EH (cell line): Measurements from ENCODE around the gene HSPBP1.

Source experiments
- DNase-seq: peaks from one replicate; pipeline ENCODE4 v3.0.0-alpha.2; 2015; ENCODE audit warnings: low read depth

HSPBP1 gene

DNA sequence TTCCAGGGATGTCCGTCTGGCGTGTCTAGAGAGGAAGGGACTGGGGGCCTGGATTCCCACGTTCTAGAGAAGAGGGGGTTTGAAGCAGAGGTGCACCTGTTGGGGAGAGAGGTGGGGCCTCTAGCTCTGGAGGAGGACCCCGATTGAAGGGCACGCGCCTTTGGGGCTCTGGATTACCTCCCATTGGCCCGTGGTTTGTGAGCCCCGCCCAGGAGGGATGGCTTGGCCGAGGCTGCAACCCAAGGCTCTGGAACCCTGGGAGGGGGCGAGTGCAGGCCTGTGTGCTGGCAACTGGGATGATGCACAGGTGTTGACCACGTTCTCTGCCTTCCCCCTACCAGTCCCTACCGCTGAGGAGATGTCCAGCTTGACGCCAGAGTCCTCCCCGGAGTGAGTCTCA lies 25.1 kb upstream of the HSPBP1 start:
- no peak for DNase-seq

DNA sequence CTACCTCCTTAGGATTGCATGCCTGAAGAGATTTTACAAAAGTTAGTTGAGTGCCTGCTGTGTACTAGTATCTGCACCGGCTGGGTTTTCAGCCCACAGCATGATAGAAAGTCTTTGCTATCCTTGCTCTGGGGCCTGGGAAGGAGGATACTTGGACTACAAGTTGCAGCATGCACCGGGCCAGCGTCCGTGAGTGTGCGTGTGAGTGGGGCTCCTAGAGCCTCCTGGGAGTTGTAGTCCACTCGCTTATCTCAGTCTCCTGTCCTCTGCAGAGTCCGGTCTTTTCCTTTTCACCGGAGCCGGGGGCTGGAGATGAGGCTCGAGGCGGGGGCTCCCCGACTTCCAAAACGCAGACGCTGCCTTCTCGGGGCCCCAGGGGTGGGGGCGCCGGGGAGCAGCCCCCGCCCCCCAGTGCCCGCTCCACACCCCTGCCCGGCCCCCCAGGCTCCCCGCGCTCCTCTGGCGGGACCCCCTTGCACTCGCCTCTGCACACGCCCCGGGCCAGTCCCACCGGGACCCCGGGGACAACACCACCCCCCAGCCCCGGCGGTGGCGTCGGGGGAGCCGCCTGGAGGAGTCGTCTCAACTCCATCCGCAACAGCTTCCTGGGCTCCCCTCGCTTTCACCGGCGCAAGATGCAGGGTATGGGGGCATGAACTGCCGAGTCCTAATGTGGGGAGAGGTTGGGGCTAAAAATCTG lies 24.5 kb upstream of the HSPBP1 start:
- peak; percentile 41 for DNase-seq

DNA sequence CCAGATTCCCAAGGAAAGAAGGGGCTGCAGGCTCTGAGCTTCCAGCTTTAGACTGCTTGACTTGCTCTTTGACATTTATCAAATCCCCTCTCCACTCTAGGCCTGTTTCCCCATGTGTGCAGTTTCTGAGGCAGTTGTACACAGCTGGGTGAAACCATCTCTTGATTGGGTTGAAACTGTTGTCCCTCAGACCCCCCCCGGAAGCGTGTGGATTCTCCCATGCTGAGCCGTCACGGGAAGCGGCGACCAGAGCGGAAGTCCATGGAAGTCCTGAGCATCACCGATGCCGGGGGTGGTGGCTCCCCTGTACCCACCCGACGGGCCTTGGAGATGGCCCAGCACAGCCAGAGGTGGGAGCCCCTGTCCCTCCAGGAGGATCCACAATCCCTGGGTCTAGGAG lies 23.6 kb upstream of the HSPBP1 start:
- DNase-seq, result no peak

DNA sequence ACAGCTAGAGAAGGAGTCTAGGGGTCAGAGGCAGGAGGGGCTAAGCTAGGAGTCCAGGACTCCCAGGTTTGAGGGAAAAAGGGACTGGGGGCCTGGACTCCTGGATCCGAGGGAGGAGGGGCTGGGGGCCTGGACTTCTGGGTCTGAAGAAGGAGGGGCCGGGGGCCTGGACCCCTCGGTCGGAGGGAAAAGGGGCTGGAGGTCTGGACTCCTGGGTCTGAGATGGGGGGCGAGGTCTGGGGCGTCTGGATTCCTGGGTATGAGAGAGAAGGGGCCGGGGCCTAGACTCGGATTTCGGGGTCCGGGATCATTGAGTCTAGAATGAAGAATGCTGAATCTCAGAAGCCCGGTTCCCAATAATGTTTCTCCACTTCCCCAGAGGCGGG lies 22.4 kb upstream of the HSPBP1 start:
- DNase-seq, result no peak

DNA sequence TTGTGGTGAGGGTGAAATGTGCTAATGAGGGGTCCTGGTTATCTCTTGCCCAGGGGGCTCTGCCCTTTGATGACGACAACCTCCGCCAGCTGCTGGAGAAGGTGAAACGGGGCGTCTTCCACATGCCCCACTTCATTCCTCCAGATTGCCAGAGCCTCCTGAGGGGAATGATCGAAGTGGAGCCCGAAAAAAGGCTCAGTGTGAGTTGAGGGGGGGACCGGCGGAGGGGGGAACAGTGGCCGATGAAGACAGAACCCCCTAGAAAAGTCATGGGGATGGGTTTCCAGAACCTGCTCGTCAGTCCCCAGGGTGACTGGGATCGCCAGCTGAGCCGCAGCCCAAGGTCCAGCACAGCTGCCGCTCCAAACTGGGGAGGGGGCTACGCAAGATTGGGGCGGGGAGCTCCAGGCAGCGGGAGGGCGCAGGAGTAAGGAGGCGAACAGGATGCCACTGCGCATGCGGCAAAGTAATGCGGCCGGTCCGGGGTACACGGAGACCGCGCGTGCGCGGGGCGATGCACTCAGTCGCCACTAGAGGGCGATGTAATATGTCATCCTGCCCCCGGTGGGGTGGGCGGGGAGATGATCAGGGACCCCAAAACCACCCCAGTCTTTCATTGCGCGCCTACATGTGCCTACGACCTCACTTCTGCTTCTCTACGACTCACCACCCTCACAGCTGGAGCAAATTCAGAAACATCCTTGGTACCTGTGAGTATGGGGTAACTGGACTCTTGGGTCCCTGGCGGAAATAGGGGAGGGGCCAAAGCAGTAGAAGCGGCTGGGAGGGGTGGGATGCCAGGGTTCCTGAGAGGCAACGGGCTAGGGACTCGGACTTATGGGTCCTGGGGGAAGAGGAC lies 21.8 kb upstream of the HSPBP1 start:
- peak; percentile 75 for DNase-seq

DNA sequence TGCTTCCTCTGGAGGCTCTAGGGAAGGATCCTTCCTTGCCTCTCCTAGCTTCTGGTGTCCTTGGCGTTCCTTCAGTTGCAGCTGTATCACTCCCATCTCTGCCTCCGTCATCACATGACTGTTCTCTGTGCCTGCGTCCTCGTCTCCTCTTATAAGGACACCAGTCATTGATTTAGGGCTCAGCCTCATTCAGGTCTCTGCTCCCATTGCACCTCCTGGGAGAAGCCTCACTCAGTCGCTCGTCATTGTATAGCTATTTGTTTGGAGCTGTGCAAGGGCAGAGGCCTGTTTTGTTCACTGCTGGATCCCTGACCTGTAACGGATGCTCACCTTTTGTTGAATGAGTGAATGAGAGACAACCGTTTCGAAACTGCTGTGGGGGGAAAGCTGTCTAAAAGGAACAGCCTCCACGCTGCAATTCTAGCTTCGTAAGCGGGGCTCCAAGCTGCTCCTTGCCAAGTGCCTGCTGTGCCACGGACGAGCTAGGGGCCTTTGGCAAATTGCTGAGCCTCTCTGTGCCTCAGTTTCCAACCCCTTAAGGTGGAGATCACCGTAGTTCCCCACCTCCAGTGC lies 21.1 kb upstream of the HSPBP1 start:
- DNase-seq, result no peak

DNA sequence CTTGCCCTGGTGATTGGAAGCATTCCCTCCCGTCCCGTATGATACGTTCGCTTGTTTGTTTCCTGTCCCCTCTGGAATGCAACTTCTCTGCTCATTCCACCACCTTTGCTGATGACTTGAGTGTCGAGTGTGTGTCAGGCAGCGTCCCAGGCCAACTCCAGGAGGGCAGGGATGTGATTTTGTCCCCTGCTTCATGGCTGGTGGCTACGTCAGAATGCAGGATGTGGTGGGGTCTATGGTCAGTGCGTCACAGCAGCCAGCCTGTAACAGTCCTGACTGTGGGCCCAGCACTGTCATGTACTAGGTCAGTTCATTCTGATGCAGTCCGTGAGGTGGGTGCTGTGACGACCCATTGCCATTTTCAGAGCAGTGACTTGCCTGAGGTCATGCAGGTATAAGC lies 20.1 kb upstream of the HSPBP1 start:
- DNase-seq, result no peak

DNA sequence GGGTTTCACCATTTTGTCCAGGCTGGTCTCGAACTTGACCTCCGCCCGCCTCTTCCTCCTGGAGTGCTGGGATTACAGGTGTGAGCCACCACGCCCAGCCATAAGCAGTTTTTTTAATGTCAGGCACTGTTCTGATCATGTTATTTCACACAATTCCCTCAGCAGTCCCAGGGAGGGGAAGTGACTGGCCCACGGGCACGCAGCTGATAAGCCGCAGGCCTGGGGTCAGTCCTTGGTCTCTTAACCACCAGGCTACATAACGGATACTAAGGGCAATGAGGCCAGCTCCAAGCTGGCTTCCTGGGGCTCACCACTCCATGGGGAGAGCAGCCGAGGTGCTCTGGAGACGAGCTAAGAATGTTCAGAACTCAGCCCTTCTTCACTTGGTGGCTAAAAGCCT lies 17.4 kb upstream of the HSPBP1 start:
- DNase-seq, result no peak

DNA sequence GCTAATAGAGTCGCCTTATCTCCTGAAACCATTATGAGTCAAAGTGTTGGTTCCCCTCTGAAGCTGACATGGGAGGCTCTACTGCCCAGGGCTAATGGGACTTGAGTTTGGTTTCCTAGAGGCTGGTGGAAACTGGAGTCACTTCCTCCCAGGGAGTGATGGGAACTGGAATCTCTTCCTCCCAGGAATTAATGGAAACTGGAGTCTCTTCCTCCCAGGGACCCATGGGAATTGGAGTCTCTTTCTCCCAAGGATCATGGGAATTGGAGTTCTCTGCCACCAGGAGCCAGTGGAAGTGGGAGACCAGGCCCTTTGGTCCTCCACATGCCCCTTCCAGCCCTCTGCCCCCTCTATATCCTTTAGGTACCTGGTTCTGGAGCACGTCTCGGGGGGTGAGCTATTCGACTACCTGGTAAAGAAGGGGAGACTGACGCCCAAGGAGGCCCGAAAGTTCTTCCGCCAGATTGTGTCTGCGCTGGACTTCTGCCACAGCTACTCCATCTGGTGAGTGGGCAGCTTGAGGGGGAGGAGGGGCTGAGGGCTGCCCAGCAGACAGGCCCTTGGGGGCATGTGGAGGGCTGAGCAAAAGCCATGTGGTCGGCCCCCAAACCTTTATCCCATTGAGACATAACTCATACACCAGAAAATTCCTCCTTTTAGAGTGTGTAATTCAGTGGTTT lies 9.3 kb upstream of the HSPBP1 start:
- peak; percentile 40 for DNase-seq

DNA sequence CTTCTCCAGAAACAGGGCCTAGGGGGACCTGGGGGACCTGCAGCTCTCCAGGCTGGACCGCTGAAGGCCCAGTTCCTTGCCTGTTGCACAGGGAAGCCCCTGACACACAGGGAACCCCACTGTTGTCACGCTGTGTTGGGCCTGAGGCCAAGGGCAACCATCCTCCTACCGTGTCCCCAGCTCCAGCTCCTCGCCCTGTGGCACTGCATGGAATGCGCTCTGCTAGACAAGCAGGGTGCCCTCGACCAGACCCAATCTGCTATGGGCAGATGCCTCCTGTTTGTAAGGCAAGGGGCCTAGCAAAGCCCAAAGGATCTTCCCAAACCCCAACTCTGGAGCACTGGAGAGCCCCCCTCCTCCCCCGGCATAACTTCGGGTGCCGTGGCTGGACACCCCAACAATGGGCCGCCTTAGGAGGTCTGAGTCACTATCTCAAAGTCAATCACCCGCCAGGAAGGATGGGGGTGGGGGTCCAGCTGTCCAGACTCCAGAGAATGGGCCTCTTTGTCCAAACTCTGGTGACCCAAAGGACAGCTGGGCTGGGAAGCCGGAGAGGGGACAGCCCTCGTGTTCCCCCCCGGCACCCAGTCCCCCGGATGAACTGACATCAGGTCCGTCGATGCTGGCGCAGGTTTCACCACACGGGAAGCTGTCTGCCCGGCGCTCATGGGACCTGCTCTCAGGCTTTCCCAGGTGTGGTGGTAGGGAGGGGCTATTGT lies 7.6 kb upstream of the HSPBP1 start:
- no peak for DNase-seq

DNA sequence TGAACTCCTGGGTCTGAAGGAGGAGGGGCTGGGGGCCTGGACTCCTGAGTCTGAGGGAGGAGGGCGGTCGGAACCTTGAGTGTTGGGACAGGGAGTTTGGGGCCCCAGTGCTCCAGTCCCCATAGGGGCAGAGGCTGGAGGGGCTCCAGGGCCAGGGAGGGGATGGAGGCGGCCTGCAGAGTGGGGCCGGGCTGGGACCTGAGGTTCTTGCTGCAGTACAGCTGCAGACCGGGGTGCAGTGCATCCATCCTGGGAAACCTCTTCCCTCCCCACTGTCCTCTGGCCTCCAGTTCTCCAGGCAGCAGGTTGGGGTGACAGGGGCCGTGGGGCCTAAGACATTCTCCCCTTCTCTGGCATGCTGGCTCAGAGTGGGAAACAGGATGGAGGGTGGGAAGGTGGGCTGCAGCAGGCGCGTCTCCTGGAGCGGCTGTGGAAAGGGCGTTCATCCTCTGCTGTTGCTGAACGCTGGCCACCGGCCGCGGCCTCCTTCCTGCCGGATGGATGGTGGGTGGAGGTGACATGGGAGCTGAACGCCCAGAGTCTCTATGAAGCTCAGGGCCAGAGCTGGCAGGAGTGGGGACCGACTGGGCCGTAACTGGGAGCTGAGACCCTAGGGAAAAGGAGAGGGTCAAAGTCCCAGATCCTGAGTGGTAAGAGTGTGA lies 5.5 kb upstream of the HSPBP1 start:
- peak; percentile 20 for DNase-seq

DNA sequence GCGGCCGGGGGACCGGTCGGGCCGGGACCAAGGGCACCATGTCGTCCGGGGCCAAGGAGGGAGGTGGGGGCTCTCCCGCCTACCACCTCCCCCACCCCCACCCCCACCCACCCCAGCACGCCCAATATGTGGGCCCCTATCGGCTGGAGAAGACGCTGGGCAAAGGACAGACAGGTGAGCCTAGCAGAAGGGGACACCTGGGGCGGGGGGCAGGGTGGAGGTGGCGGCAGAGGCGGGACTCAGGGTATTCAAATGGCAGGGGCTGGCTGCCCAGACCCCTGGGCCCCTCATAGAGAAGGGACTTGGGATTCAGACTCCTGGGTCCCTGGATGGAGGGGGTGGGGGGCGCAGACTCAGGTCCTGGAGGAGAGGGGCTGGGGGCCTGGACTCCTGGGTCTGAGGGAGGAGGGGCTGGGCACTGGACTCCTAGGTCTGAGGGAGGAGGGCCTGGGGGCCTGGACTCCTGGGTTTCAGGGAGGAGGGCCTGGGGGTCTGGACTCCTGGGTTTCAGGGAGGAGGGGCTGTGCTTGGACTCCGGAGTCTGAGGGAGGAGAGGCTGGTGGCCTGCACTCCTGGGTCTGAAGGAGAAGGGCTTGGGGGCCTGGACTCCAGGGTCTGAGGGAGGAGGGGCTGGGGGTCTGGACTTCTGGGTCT lies 4.6 kb upstream of the HSPBP1 start:
- DNase-seq, result no peak

DNA sequence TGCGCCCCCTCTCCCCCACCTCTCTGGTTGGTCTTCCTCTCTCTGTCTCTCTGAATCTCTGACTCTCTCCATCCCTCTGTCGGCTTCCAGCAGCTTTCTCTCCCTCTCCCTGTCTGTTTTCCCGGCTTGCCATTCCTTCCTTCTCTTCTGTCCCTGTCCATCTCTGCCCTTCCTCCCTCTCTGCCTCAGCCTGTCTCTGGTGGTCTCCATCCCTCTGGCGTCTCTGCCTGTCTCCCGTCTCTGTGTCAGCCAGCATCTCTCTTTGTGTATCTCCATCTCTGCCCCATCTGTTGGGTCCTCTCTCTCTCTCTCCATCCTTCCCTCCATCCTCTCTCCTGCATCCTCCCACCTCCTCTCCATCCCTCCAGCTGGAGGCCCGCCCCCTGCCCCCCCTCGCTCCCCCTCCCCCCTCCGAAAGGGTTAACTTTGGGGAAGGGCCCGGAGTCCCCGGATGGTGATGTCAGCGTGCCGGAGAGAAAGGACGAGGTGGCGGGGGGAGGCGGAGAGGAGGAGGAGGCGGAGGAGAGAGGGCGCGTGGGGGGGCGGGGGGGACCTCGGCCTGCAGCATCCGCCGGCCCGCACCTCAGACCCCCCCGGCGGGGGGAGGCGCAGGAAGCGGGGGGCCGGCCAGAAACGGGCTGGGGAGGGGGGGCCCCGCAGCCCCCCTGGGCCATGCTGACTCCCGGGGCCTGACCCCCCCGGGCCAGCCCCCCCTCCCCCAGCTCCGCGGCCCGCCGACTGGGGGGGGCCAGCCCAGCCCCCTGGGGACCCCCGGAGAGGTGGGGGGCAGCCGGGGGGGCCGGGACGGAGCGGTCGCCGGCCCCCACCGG lies 3.9 kb upstream of the HSPBP1 start, which contains the start of gene BRSK1:
Gene BRSK1 (plus strand): TSS at position 450 of the 830 bp plus-strand sequence. CDS start 446 bp downstream, outside the sequence.
- peak; percentile 81 for DNase-seq

DNA sequence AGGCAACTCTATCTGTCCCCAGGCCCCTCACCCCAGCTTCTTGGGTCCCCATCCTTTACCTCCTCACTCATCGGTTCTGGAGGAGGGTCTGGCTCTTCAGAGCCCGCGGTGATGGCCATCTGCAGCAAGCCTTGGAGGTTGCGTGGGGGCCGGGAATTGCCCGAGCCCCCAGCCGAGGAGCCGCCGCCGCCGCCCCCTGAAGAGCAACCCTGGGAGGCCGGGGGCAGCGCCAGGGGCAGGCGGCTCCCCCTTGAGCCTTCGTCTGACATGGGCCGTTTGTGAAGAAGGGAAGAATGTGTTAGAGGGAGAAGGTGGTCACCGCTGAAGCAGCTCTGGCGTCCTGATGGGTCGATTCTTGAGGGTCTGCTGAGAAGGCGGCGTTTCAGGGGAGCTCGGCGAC lies 570 bp downstream of the HSPBP1 start:
- DNase-seq, result no peak

DNA sequence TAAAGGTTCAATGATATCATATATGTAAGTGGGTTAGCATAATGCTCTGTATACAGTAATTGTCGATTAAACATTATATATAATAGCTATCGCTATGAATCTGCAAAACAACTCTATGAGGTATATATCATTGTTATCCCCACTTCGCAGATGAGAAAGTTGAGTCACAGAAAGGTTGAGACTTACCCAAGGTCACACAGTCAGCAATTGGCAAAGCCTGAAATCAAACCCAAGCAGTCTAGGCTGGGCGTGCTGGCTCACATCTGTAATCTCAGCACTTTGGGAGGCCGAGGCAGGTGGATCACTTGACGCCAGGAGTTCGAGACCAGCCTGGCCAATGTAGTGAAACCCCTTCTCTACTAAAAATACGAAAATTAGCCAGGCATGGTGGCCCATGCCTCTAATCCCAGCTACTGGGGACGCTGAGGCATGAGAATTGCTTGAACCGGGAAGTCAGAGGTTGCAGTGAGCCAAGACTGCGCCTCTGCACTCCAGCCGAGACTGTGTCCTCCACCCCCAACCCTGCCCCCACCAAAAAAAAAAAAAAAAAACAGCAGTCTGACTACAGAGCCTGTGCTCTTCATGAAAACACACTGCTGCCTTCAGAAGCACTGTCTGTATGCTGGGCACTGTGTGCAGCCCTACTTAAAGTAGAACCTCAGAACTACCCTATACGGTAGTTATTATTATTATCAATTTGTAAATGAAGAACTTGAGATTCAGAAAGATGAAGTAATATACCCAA lies 1.3 kb downstream of the HSPBP1 start:
- DNase-seq, result no peak

DNA sequence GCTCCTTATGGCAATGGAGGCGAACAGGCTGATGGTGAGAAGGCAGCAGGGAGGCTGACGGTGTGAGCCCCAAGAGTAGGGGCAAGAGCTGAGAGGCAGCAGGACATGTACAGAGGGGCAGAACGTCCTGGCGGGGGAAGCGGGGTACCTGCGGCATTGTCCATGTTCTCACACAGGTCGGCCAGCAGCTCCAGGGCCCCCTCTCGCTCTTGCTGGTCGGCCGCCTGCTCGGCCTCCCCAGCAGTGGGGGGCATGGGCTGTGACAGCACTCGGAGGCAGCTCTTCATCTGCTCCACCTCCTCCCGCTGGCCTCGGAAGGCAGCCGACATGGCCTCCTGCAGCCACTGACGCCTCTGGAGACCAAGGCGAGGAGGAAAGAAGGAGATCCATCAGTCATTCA lies 2.4 kb downstream of the HSPBP1 start:
- DNase-seq, result no peak

DNA sequence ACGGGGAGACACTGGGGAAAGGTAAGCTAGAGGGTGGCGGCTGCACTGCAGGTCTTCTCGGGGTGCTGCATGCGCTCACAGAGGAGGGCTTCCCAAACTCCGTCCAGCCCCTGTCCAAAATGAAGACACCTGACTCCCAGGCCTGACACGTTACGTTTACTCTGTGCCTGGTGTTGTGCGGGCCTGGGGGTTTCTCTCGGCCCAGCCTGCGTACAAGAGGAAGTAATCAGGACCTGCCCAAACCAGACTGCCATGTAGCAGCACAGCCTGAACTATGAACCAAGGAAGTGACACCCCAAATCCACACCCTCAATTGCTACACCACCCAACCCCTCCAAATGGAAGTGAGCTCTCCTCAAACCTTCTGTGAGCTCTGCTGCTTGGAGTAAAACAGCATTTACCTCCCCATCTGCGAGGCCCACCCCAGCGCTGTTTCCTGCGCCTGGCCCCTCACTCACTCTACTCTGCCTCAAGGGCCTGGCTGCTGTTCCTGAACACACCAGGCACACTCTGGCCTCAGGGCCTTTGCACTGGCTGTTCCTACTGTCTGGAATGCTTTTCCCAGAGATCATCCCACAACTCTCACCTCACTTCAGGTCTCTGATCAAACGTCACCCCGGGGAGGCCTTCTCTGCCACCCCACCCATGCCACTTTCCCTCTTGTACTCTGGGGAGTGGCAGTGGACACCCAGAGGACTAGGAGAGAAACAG lies 3.0 kb downstream of the HSPBP1 start:
- DNase-seq, result no peak
